ENCODE results near the gene CRTC1. TPM values are rescaled to one million over a fixed set of nuclear protein-coding genes. Genes with fewer than 3 reads are reported as not detected.

CRTC1 gene
- total and polyA plus RNA-seq, 9 of the 15 experiments (the other 6 are each of a cell fraction or from before 2014, with no cell fraction given) = 0.25 to 3.8 (median 1.2) TPM; not detected in 2

DNA sequence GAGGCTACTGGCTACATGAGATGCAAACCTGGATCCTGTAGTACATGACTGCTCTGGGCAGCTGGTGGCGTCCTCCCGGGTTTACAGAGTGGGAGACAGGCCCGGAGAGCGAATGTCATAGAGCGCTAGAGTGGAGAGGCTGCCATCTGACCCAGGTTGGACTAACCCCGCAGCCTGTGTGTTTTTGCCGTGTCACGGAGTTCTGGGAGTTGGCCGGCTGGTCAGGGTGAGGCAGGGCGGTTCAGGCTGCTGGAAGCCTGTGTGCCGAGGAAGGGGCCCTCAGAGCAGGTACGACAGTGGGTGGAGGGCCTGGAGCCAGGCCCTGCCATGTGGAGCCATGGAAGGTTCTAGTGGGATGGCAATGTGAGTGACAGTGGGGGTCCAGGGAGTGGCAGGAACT lies 12.5 kb downstream of the CRTC1 start (continued):
- TF ChIP-seq PRDM10 (IDR thresholded peaks at IDR 0.05; ENCODE audit: partially characterized antibody) = peak; percentile 30
- TF ChIP-seq TAF15 (IDR thresholded peaks at IDR 0.05; ENCODE audit: low read depth, low read length) = no peak
- TF ChIP-seq ELF1 (tag; IDR thresholded peaks at IDR 0.05) = no peak
- peak; percentile 24; the same call in 1 of the 2 replicates for TF ChIP-seq MAFK (IDR thresholded peaks at IDR 0.05; ENCODE audit: low read length)
- no peak for TF ChIP-seq ESRRA (IDR thresholded peaks at IDR 0.05; ENCODE audit: borderline replicate concordance, low read depth)
- TF ChIP-seq HNRNPUL1 (IDR thresholded peaks at IDR 0.05; ENCODE audit: low read length) = no peak
- TF ChIP-seq CHD4 (IDR thresholded peaks at IDR 0.05; ENCODE audit: insufficient read depth, insufficient replicate concordance, low read depth, low read length, poor library complexity, severe bottlenecking) = no peak
- TF ChIP-seq NUFIP1 (IDR thresholded peaks at IDR 0.05; ENCODE audit: partially characterized antibody) = no peak
- TF ChIP-seq C11orf30 (IDR thresholded peaks at IDR 0.05; ENCODE audit: low read depth) = peak; percentile 72
- TF ChIP-seq, protein P1, sequence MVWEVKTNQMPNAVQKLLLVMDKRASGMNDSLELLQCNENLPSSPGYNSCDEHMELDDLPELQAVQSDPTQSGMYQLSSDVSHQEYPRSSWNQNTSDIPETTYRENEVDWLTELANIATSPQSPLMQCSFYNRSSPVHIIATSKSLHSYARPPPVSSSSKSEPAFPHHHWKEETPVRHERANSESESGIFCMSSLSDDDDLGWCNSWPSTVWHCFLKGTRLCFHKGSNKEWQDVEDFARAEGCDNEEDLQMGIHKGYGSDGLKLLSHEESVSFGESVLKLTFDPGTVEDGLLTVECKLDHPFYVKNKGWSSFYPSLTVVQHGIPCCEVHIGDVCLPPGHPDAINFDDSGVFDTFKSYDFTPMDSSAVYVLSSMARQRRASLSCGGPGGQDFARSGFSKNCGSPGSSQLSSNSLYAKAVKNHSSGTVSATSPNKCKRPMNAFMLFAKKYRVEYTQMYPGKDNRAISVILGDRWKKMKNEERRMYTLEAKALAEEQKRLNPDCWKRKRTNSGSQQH (CRISPR knock-in tag; IDR thresholded peaks at IDR 0.05) = no peak
- peak; percentile 7 to 27 (median 21); a peak in 2 of 6 replicates for TF ChIP-seq CTCF (IDR thresholded peaks at IDR 0.05 in 2 of 3, conservative IDR thresholded peaks at IDR 0.05 in 1 of 3; ENCODE audit: insufficient read depth in 2 of 3, low read depth in 1 of 3, low read length in 3 of 3)
- no peak for TF ChIP-seq ZNF586 (CRISPR knock-in tag; conservative IDR thresholded peaks at IDR 0.05)
- TF ChIP-seq, protein P2, sequence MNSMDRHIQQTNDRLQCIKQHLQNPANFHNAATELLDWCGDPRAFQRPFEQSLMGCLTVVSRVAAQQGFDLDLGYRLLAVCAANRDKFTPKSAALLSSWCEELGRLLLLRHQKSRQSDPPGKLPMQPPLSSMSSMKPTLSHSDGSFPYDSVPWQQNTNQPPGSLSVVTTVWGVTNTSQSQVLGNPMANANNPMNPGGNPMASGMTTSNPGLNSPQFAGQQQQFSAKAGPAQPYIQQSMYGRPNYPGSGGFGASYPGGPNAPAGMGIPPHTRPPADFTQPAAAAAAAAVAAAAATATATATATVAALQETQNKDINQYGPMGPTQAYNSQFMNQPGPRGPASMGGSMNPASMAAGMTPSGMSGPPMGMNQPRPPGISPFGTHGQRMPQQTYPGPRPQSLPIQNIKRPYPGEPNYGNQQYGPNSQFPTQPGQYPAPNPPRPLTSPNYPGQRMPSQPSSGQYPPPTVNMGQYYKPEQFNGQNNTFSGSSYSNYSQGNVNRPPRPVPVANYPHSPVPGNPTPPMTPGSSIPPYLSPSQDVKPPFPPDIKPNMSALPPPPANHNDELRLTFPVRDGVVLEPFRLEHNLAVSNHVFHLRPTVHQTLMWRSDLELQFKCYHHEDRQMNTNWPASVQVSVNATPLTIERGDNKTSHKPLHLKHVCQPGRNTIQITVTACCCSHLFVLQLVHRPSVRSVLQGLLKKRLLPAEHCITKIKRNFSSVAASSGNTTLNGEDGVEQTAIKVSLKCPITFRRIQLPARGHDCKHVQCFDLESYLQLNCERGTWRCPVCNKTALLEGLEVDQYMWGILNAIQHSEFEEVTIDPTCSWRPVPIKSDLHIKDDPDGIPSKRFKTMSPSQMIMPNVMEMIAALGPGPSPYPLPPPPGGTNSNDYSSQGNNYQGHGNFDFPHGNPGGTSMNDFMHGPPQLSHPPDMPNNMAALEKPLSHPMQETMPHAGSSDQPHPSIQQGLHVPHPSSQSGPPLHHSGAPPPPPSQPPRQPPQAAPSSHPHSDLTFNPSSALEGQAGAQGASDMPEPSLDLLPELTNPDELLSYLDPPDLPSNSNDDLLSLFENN (IDR thresholded peaks at IDR 0.05; ENCODE audit: low read depth in 2 of 2, low read length in 2 of 2) = no peak
- no peak for TF ChIP-seq POLR2A (conservative IDR thresholded peaks at IDR 0.05)
- TF ChIP-seq NR3C1 (CRISPR knock-in tag; IDR thresholded peaks at IDR 0.05) = no peak
- TF ChIP-seq BACH1 (tag; IDR thresholded peaks at IDR 0.05) = no peak
- TF ChIP-seq ZNF316 (IDR thresholded peaks at IDR 0.05) = peak; percentile 49

Measured in K562 (cell line).